Embryonic facial prominence (tissue), 1 donor: ENCODE measurements around the gene MT1HL1.
"Not testable (repeated sequence)": the region's sequence is repeated elsewhere in the genome, so short reads cannot be mapped to it uniquely, and the experiment has no call there.

Source experiments
- DNase-seq: peaks from one replicate; pipeline ENCODE4 v3.0.0-alpha.2; 2016; ENCODE audit errors: extremely low spot score

MT1HL1 gene

GRCh38 chr1:236975461-236975860 is 28.8 kb downstream of the MT1HL1 start:
- no peak for DNase-seq

DNA sequence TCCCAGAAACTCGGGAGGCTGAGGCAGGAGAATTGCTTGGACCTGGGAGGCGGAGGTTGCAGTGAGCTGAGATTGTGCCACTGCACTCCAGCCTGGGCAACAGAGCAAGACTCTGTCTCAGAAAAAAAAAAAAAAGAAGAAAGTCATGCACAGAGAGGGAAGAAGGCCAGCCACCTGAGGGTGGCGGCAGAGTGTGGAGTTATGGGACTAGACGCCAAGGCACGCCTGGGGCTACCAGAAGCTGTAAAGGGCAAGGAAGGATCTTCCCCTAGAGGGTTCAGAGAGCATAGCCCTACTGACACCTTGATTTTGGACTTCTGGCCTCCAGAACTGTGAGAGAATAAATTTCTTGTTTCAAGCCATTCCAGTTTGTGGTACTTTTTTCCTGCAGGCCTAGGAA is 30.2 kb downstream of the MT1HL1 start:
- not testable (repeated sequence) for DNase-seq

DNA sequence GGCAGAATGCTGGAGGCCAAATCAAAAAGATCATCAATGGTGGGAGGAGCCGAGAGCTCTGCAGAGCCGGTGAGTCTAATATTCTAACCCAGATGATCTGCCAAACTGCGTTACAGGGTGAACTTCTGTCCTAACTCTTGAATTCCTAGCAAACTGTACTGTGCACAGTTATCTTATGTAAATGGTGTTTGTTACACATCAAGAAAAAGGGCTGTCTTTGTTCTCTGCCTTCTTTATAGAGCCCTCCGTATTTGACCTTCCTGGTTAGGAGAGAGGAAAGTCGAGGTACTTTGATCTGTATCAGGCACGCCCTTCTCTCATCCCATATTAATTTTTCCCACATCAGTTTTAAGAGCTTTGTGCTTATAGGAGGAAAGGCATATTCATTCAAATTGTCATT is 37.6 kb downstream of the MT1HL1 start:
- no peak for DNase-seq

GRCh38 chr1:236963920-236964319 is 40.3 kb downstream of the MT1HL1 start:
- no peak for DNase-seq

DNA sequence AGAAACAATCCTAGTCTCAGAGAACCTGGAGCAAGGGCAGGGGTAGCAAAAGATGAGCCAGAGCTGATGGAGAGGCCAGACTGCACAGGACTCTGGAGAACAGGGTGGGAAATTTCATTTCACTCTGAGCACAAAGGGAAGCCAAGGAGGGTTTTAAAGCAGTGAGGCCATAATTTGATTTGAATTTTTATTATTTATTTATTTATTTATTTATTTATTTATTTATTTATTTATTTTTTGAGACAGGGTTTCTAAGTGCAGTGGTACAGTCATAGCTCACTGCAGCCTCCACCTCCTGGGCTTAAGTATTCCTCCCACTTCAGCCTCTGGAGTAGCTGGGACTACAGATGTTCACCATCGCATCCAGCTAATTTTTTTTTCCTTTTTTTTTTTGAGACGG is 45.1 kb downstream of the MT1HL1 start:
- DNase-seq = no peak

DNA sequence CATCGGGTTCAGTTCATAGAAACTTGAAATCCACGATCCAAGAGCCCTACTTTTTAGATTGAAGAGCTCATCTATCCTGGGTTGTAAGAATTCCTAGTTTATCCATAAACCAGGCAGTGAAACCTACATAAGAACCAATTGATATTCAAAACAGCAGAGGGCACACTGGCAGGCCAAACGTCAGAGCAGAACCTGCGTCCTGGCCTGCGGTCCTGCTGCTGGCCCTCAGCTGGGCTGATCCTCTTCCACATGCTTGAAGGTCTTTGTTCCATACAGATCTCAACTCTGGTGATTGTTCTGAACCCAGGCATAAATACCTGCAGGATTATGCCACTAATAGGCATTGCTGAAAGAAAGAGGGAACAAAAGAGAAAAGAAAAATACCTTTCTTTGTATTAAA is 47.0 kb downstream of the MT1HL1 start:
- DNase-seq = no peak
